HG03460 (cell line): ENCODE results near the gene CDC42BPB.

Experiments used
- ATAC-seq: cut with Tn5 transposase; IDR thresholded peaks from one replicate; pipeline ENCODE4 v1.9.1; 2021; ENCODE audit not compliant: unreplicated experiment

Gene CDC42BPB

DNA sequence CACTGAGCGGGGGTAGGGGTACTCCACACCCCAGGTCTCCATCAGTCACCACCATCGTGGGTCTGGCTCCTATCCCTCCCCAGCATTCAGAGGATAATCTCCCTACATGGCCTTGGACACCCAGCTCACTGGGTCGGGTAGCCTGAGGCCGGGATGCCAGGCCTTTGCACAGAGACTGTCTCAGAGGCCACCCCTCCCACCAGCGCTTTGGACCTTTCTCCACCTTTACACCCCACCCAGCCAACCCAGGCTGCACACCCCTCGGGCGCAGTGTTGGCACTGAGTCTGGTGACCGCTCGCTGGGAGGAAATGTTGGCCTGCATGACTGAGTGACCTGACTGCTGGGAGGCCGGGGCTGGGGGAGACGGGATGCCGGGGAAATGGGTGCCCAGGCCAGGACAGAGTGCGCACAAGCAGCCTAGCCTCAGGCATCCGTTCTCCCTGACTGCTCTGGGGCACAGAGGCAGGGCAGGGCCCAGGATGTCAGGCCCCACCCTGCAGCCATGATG lies 16.1 kb upstream of the CDC42BPB start:
- ATAC-seq, result no peak

DNA sequence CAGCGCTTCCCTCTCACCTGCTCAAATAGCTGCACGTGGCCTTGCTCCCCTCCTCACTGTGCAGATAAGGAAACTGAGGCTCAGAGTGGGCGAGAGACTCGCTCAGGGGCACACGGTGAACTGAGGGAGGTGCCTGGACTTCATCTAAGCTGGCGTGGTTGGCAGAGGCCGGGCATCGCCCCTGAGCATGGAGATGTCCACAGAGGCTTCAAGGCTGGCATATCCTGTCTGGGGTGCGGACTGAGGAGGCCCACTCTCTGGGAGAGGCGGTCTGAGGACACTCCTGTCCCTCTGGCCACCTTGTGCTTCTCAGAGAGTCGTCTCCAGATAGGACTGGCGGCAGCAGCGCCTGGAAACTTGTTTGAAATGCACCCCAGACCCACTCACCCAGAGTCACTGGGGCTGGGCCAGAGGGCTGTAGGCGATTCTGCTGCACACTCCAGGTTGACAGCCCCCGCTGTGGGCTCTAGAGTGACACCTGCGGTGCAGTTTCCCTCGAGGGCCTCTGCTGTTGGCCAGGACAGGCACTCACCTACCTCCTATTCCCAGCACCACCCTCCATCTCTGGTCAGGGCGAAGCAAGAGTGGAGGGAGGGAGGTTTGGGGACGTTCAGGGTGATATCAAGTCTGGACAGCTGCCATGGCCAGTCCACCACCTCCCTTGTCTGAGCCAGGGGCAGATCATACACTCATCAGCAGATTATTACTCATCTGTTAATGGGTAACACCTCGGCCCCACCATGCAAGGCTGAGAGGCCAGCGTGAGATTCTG lies 15.4 kb upstream of the CDC42BPB start:
- ATAC-seq, result no peak

DNA sequence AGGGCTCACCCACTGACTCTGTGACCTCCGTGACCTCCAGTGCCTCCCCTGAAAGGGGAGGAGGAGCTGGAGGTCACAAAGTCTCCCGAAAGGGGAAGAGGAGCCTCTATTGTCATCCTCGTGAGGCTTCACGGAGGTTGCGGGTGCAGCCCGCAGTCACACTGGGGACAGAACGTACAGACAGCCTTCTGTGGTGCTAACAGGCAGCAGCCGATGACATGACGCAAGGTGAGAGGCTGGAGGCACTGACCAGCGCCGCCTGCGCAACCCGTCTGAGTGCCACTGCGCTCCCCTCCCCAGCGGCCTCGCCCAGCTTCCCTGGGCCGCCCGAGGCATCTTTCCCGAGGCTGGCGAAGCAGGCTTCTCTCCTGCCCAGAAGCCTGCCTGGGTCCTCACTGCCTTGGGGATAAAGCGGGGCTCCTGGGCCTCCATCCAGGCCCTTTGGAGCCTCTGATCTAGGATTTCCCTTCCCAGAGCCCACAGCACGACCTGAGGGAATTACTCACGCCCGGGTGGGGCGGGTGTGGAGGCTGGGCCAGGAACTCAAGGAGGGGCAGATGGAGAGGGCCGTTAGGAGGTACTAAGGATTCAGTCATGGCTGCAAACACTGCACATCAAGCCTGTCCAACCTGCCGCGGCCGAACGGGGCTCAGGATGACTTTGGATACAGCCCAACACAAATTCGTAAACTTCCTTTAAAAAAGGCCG lies 14.3 kb upstream of the CDC42BPB start:
- ATAC-seq, result no peak

DNA sequence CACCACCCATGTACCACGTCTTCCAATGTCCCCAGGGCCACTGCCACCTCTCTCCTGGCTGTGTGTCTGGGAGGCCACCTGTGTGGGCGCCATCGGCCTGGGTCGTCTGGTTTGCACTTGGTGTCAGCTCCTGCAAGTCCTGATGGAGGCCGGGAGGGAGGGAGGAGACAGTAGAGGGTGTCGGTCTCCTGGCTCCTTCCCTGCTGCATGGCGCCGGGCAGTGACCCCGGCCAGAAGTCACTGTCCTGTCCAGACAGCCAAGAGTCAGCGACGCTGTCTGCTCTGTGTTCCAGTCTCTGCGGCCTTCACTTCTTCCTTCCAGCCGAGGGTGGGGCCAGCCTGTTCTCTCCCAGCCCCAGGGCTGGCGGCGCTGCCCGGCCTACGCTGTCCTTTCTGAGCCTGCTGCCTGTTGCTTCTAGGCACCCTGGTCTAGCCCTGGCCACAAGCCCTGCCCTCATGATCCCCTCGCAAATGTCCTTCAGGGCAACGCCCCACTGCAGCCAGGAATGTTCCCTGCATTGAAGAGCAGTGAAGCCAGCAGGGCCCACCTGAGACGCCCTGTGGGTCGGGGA lies 13.7 kb upstream of the CDC42BPB start:
- no peak for ATAC-seq

DNA sequence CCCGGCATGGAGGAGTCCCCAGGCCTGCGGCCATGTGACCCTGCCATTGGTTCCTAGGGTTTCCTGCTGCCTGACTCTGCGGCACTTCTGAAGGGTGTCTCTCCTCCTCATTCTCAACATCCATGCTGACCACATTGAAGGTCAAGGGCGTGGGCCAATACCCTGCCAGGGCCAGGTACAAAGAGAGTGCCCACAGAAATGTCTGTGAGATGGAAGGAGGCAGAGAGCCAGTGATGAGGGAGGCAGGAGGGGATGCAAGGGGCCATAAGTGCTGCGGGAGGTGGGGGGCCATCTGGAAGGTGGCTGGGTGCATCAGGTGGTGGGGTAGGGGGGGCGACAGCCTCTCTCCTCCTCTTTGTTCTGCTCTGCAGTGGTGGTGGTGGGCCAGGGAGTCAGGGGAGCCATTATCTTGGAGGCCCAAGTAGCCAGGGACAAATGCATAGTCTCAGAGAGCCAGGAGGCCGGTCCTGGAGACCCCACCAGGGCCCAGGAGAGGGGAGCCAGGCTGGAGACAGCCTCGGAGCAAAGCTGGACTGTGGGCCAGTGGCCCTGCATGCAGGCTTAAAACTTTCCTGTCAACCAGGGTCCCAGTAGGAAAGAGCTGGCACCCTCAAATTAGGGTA lies 13.0 kb upstream of the CDC42BPB start:
- no peak for ATAC-seq

DNA sequence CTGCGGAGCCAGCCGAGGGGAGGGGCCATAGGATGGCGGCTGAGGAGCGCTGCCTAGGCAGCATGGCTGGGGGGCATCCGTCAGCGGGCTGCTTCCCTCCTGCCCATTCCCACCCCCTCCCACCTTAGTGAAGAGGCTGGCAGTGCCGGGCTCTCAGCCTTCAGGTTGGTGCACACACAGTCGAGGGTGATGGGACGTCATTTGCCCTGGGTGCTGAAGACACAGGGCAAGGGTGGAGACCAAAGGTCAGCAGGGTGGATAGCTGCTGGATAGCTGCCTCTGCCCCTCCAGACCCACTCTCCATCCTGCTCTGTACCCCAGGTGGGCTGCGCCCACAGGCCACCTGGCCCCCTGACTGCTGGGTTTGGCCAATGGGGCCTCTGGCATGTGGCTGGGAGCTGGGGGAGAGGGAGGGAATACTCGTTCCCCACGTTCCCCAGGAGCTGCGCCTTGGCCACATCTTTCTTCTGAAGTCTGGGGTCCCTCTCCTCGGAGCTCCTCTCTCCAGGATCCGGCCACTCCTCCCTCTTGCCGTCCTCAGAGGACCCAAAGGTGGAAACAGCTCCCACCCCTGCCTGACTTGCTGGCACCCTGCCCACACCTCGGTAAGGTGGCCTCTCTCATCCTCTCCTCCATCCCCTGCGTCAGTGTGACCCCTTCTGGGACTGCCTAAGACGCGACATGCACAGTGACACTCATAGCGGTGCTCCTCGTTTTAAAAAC lies 11.2 kb upstream of the CDC42BPB start:
- no peak for ATAC-seq

DNA sequence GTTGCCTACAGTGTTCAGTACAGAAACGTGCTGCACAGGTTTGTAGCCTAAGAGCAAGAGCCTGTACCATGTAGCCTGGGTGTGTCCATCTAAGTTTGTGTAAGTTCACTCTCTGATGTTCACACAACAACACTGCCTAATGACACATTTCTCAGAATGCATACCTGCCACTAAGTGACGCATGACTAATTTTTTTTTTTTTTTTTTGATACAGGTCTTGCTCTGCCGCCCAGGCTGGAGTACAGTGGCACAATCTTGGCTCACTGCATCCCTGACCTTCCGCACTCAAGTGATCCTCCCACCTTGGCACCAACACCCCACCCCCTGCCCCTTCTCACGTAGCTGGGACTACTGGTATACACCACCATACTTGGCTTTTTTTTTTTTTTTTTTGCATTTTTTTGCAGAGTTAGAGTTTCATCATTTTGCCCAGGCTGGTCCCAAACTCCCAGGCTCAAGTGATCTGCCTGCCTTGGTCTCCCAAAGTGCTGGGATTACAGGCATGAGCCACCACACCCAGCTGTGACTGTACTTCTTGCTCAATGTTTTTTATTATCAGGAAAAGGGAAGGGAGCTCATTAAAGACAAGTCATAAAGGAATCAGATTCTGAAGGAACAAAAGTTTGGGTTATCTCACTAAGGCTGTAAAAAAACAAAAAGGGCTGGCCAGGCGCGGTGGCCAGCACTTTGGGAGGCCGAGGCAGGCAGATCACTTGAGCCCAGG lies 10.0 kb upstream of the CDC42BPB start:
- no peak for ATAC-seq

DNA sequence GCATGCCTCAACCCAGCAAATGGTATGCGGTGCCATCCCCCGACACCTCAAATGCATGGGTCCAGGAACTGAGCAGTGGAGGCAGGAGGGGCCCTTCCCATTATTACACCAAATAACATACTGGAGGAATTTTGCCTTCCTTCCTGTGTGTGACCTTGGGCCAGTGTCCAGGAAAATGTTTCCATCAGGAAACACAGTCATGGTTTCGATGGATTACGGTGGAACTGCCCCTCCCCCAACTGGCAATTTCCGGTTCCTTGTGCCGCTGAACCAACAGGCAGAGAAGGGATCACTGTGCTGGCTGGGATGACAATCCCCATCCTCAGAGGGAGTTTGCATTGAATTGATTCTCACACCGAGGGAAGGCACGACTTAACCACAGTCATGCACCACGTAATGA lies 9.1 kb upstream of the CDC42BPB start:
- no peak for ATAC-seq

DNA sequence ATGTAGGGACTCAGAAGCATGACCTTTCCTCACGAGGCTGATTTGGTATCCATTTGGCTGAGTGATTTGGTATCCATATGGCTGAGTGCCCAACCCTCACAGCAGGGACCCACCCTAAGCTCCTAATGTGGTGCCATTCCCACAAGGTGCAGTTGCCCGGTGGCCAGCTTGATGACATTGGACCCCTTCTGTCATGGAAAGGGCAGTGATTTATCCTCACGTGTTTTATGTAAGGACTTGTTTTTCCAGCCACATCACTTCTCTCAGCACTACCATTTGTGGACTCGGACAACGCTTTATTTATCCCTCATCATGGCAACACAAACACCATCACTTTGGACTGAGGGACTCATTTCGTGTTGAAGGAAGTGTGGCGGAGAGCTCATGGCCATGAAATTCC lies 8.5 kb upstream of the CDC42BPB start:
- ATAC-seq, result no peak

DNA sequence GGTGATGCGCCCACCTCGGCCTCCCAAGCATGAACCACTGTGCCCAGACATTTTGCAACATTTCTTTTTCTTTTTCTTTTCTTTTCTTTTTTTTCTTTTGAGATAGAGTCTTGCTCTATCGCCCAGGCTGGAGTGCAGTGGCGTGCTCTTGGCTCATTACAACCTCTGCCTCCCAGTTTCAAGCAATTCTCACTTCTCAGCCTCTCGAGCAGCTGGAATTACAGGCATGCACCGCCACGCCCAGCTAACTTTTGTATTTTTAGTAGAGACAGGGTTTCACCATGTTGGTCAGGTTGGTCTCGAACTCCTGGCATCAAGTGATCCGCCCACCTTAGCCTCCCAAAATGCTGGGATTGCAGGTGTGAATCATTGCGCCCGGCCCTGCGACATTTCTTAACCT lies 7.6 kb upstream of the CDC42BPB start:
- no peak for ATAC-seq

DNA sequence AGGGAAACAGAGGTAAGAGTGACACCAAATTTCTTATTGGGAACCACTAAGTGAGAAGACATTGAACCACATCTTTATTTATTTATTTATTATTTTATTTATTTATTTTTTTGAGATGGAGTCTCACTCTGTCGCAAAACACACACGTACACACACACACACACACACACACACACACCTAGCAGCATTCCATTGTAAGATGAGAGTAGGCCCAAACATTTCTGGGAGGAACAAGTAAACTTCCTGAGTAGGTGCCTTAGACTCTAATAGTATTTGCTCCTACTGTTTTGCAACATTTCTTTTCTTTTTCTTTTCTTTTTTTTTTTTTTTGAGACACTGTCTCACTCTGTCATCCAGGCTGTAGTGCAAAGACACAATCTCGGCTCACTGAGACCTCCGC lies 7.1 kb upstream of the CDC42BPB start:
- no peak for ATAC-seq

DNA sequence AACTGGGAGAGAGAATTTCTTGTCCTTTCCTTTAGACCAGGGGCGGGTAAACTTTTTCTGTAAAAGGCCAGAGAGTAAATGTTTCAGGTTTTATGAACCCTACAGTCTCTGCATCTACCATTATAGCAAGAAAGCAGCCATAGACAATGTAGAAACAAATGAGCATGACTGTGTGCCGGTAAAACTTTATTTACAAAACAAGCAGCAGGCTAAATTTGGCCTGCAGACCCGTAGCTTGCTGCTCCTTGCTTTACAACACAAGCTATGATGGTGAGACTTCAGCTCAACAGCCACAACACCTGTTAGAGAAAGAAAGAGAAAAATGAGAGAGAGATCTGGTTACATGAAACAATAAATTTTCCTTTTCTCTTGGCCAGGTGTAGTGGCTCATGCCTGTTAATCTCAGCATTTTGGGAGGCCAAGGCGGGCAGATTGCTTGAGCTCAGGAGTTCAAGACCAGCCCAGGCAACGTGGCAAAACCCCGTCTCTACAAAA lies 4.2 kb upstream of the CDC42BPB start:
- ATAC-seq, result no peak

DNA sequence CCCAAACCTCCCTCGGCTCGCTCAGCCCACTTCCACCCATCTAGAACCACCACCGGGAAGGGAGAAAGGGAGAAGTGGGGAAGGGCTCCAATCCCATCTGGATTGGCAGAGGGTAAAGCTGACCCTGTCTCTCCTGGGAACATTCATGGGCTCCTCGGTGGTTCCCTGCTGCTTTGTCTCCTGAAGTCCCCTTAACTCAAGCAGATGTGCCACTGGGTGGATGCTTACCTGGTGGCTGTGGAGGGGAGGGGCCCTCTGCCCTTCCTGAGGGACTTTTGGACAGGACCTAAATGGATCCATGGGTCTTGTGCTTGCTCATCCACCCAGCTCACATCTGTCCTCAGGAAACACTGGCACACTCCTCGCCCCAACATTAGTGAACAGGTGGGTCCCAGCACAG lies 2.2 kb upstream of the CDC42BPB start:
- no peak for ATAC-seq

DNA sequence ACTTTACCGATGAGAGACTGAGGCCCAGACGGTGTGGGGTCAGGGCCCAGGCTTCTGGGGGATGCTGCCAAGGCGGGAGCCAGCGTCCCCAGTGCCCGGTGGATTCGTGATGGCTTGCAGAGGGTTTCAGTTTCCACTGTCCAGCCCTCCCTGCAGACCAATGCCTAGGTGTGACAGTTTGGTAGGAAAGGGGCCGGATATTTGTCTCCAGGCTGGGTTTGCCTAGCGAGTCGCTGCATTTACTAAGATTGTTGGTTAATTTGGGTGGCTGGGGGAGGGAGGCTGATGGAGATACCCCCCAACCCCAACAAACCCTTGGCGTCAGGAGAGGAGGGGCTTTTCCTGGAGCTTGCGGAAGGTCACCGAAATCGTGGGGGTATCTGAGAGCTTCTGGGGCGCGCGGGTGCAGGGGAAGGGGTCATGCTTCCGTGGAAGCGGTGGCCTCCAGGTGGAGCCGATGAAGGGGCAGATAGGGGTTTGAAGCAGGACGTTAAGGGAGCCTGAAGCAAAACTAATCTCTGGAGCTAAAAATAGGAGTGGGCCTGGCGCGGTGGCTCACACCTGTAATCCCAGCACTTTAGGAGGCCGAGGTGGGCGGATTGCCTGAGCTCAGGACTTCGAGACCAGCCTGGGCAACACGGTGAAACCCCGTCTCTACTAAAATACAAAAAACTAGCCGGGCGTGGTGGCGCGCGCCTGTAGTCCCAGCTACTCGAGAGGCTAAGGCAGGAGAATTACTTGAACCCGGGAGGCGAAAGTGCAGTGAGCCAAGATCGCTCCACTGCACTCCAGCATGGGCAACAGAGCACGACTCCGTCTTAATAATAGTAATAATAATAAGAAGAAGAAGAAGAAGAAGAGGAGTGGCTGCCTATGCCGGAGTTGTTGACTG lies 1.1 kb upstream of the CDC42BPB start:
- ATAC-seq, result no peak

DNA sequence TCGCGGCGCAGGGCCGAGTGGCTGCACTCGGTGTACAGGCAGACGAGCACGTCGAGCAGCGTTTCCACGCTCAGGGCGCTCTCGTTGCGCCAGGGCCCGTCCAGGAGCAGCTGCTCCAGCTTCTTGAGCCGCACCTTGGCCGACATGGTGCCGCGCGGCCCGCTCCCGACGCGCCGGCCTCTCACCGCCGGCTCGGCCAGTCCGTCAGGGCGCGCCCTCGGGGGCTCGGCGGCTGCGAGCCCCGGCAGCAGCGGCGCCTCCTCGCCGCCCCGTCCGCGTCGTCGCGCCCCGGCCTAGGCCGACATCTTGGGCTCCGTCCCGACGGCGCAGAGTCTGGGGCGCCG lies 349 bp downstream of the CDC42BPB start:
- no peak for ATAC-seq

DNA sequence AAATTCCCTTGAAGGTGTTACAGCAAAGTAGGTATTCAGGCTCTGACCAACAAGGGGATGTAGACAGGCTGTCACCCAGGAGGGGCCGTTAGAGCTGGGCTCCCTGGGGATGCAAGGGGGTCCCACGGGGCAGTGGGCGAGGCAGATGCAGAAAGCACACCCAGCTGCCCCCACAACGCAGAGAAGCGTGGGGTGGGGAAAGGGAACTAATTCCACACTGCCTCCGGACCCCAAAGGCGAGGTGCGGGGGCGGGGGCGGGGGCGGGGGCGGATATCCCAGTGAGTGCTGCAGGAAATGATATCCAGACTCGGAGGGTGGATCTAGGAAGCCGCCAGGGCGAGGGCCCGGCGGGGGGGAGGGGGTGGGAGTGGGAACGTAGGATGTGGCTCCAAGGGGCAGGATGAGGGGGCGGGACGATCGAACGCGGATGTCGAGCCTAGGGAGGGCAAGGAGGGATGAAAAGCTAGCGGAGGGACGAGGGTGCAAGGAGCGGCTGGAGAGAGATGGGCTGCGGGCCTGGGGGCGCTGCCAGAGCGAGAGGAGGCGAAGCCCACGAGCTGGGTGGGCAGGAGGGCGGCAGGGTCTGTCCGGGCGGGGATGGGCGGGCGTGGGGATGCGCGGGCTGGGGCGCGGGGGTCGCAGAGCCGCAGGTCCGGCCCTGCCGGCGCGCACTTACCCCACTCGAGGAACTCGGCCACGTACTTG lies 874 bp downstream of the CDC42BPB start:
- ATAC-seq, result no peak

DNA sequence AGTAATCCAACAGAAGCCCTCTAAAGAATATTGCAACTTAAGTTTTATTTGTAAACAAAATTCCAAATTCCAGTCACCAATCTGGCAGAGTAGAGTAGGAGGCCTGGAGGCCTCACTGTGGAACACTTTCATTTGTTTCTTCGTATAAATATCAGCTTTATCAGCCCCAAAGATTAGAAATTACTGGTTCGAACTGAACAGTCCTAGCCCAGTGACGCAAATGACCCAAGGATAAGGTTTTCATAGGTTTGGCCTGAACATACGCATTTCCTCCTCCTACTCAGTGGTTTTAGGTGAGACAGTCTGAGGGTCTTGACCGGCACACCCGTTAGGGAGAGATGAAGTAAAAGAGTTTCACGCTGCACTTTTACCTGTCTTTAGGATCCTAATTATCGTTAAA lies 1.7 kb downstream of the CDC42BPB start:
- no peak for ATAC-seq

DNA sequence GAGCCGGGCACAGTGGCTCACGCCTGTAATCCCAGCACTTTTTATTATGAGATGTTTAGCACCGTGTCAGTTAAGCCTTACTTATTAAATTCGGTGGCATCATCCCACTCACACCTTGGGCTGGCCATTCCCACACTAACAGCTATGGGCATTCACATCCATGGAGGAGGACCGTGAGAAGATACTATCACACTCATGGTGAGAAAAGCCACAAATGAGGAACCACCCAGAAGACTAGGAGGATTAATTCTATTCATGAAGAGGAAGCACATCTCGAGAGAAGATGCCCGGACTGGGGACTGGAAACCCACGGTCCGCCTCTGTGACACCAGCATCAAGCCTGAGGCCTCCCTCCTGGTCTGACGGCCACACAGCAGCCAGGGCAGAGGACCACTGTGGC lies 4.9 kb downstream of the CDC42BPB start:
- ATAC-seq, result no peak

DNA sequence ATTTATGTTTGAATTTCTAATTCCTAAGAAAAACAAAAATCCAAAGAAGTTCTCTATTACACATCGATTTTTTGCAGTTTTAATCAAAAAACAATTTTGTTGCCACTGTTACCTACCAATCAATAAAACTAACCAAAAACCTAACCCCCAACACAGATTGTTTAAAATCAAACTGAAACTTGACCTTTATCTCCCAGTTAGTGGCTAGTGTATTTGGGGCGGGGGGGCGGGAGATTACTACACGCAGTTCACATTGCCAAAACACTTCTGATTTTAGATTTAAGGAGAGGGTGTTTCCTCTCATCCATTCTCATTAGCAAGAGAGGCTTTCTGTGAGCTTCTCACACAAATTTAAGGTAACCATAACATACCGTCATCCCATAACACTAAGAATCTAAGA lies 6.4 kb downstream of the CDC42BPB start:
- ATAC-seq, result no peak
